MM.1S (cell line): ENCODE results near the gene RAMP1.

Source experiments
- DNase-seq: peaks from one replicate; pipeline ENCODE4 v3.0.0-alpha.2; 2015
- H2AFZ ChIP-seq: fragments of 300-600 bp; sonication (generic); 2 replicates; pipeline ENCODE4 v1.6.0; 2016; ENCODE audit warnings: antibody characterized with exemption, low read length
- H3F3A ChIP-seq: fragments of 300-600 bp; sonication (generic); 2 replicates; pipeline ENCODE4 v1.6.1; 2016; ENCODE audit warnings: mild to moderate bottlenecking, antibody characterized with exemption, low read length, moderate library complexity, mixed read lengths; ENCODE audit not compliant: insufficient read depth
- H3K27ac ChIP-seq: fragments of 300-600 bp; sonication (generic); 2 replicates; pipeline ENCODE4 v1.5.1; 2016; ENCODE audit warnings: mild to moderate bottlenecking, low read length
- H3K27me3 ChIP-seq: fragments of 300-600 bp; sonication (generic); replicated peaks from 2 replicates; pipeline ENCODE4 v1.6.0; 2016; ENCODE audit warnings: low read length; ENCODE audit not compliant: insufficient read depth
- H3K36me3 ChIP-seq: fragments of 300-600 bp; sonication (generic); replicated peaks from 2 replicates; pipeline ENCODE4 v1.6.1; 2016; ENCODE audit warnings: mild to moderate bottlenecking, low read length, mixed read lengths; ENCODE audit not compliant: insufficient read depth
- H3K4me1 ChIP-seq: fragments of 300-600 bp; sonication (generic); 2 replicates; pipeline ENCODE4 v1.6.1; 2016; ENCODE audit warnings: low read length, mixed read lengths
- H3K4me2 ChIP-seq: fragments of 300-600 bp; sonication (generic); 2 replicates; pipeline ENCODE4 v1.6.0; 2016; ENCODE audit warnings: low read depth, low read length
- H3K4me3 ChIP-seq: fragments of 300-600 bp; sonication (generic); 2 replicates; pipeline ENCODE4 v1.5.1; 2016; ENCODE audit warnings: low read length, mixed read lengths
- H3K79me2 ChIP-seq: fragments of 300-600 bp; sonication (generic); 2 replicates; pipeline ENCODE4 v1.6.1; 2016; ENCODE audit warnings: mixed run types, low read length, mixed read lengths
- H3K9ac ChIP-seq: fragments of 300-600 bp; sonication (generic); 2 replicates; pipeline ENCODE4 v1.6.1; 2016; ENCODE audit warnings: low read length, mixed read lengths
- H3K9me2 ChIP-seq: fragments of 300-600 bp; sonication (generic); replicated peaks from 2 replicates; pipeline ENCODE4 v1.6.1; 2016; ENCODE audit warnings: mild to moderate bottlenecking, low read length, mixed read lengths; ENCODE audit not compliant: insufficient read depth
- H3K9me3 ChIP-seq: fragments of 300-600 bp; sonication (generic); replicated peaks from 2 replicates; pipeline ENCODE4 v1.6.1; 2016; ENCODE audit warnings: mild to moderate bottlenecking, low read length, mixed read lengths; ENCODE audit not compliant: insufficient read depth
- H4K20me1 ChIP-seq: fragments of 300-600 bp; sonication (generic); 2 replicates; pipeline ENCODE4 v1.6.1; 2016; ENCODE audit warnings: mild to moderate bottlenecking, low read length, moderate library complexity, mixed read lengths; ENCODE audit not compliant: insufficient read depth
- CTCF ChIP-seq: fragments of 300-600 bp; sonication (generic); IDR thresholded peaks from 2 replicates; pipeline ENCODE4 v1.5.1; 2016; ENCODE audit warnings: antibody characterized with exemption, low read length, mixed read lengths
- EZH2 ChIP-seq: fragments of 300-600 bp; sonication (generic); optimal IDR thresholded peaks from 2 replicates; pipeline ENCODE3; 2017; ENCODE audit warnings: low read depth, mild to moderate bottlenecking, antibody characterized with exemption, low read length, mixed read lengths
- EZH2phosphoT487 ChIP-seq: fragments of 300-600 bp; sonication (generic); IDR thresholded peaks from 2 replicates; pipeline ENCODE4 v1.6.1; 2018; ENCODE audit warnings: antibody characterized with exemption, low read length

Gene RAMP1

GRCh38 chr2:237940828-237941227 is 81.4 kb downstream of the RAMP1 start:
- Histone ChIP-seq H3K9ac (no peak overlapping the region), H3K27me3 (no peaks in the 10 kb centered on the region), H4K20me1 (no peaks in the 10 kb centered on the region), H3K9me2 (no peaks in the 10 kb centered on the region), H3K4me3 (no peak overlapping the region), H2AFZ (no peak overlapping the region), H3K4me1 (no peaks in the 10 kb centered on the region), H3K4me2 (no peak overlapping the region), H3K36me3 (no peaks in the 10 kb centered on the region), H3K27ac (no peak overlapping the region), H3F3A (no peaks in the 10 kb centered on the region), H3K79me2 (no peaks in the 10 kb centered on the region), H3K9me3 (no peaks in the 10 kb centered on the region)
- TF ChIP-seq CTCF: no peak
- TF ChIP-seq EZH2: no peak
- TF ChIP-seq EZH2phosphoT487: no peak
- no peak for DNase-seq

GRCh38 chr2:237941239-237941638 is 81.8 kb downstream of the RAMP1 start:
- Histone ChIP-seq H2AFZ (no peak overlapping the region), H4K20me1 (no peaks in the 10 kb centered on the region), H3K36me3 (no peaks in the 10 kb centered on the region), H3K79me2 (no peaks in the 10 kb centered on the region), H3K9ac (no peak overlapping the region), H3K9me2 (no peaks in the 10 kb centered on the region), H3K4me2 (no peak overlapping the region), H3K9me3 (no peaks in the 10 kb centered on the region), H3K4me3 (no peak overlapping the region), H3K27me3 (no peaks in the 10 kb centered on the region), H3K4me1 (no peaks in the 10 kb centered on the region), H3F3A (no peaks in the 10 kb centered on the region), H3K27ac (no peak overlapping the region)
- DNase-seq: no peak
- TF ChIP-seq EZH2phosphoT487 (no peak), CTCF (no peak), EZH2 (no peak)

GRCh38 chr2:237942513-237942899 is 83.1 kb downstream of the RAMP1 start:
- H3K4me1 ChIP-seq: no peaks in the 10 kb centered on the region
- H3K79me2 ChIP-seq: no peaks in the 10 kb centered on the region
- no peak overlapping the region for H3K9ac ChIP-seq
- H4K20me1 ChIP-seq: no peaks in the 10 kb centered on the region
- no peak overlapping the region for H2AFZ ChIP-seq
- no peaks in the 10 kb centered on the region for H3K27me3 ChIP-seq
- TF ChIP-seq CTCF: no peak
- no peak for TF ChIP-seq EZH2phosphoT487
- TF ChIP-seq EZH2: no peak
- H3K4me3 ChIP-seq: no peak overlapping the region
- no peak for DNase-seq
- H3K9me2 ChIP-seq: no peaks in the 10 kb centered on the region
- no peaks in the 10 kb centered on the region for H3K9me3 ChIP-seq
- H3K27ac ChIP-seq: no peak overlapping the region
- H3K36me3 ChIP-seq: no peaks in the 10 kb centered on the region
- no peaks in the 10 kb centered on the region for H3F3A ChIP-seq
- no peak overlapping the region for H3K4me2 ChIP-seq
